Mucosa of descending colon (tissue), 3 donors: Measurements from ENCODE around the gene NFATC1. TPM values are rescaled to one million over a fixed set of nuclear protein-coding genes. Genes with fewer than 3 reads are reported as not detected.
A peak's percentile ranks its signal among the peaks of the same experiment; 100 is the strongest.

Experiments
- ATAC-seq: fragments of 200-7000 bp; cut with Tn5 transposase; one replicate; pipeline ENCODE4 v1.9.1; 2020; ENCODE audit warnings: mild to moderate bottlenecking, moderate library complexity
- DNase-seq, 3 donors: peaks; one replicate each; pipeline ENCODE4 v3.0.0-alpha.2; 2020
- H3K36me3 ChIP-seq: fragments of 200-600 bp; one replicate; pipeline ENCODE4 v1.8.0; 2021; ENCODE audit warnings: low read depth, mild to moderate bottlenecking
- H3K4me1 ChIP-seq: fragments of 200-600 bp; one replicate; pipeline ENCODE4 v1.8.0; 2021; ENCODE audit warnings: low read depth, mild to moderate bottlenecking
- H3K4me3 ChIP-seq: fragments of 200-600 bp; one replicate; pipeline ENCODE4 v1.8.0; 2021; ENCODE audit warnings: mild to moderate bottlenecking
- H3K9me3 ChIP-seq: fragments of 200-600 bp; one replicate; pipeline ENCODE4 v1.8.0; 2021; ENCODE audit warnings: mild to moderate bottlenecking
- intact Hi-C, 2 donors: fragments of 100-400 bp; cut with DNase I in 1 of 2; cut with micrococcal nuclease in 1 of 2; formaldehyde crosslinking; loops; one replicate each; pipeline versions ENCODE4 v1.11.0 to v1.11.1; 2022; cut with DNase I, micrococcal nuclease
- total RNA-seq, 3 donors: library from RNA; stranded (reverse); fragmentation: NEBNext Ultra II Directional in 2 of 3; extraction: Animal tissue kit (Norgen Biotek cat#: 25700) in 2 of 3; gene quantifications; one replicate each; pipeline versions ENCODE4 v1.2.1 to v1.2.4, GENCODE V29; 2021 to 2023
- TF ChIP-seq, protein P1 (sequence below): fragments of 200-600 bp; IDR thresholded peaks from one replicate; pipeline ENCODE4 v1.8.0; 2022; ENCODE audit warnings: antibody characterized with exemption, mild to moderate bottlenecking
- donor health status: DM: no; HTN: no; CAD: no; lungs with moderate emphysema.
- donor health status: DM: no; HTN: no; CAD: no.
- donor health status: DM: no; HTN: yes; CAD: no.

The NFATC1 gene
- total RNA-seq, 3 donors from 2014 or later, result 2.9 to 12.9 (median 4.6) TPM

DNA sequence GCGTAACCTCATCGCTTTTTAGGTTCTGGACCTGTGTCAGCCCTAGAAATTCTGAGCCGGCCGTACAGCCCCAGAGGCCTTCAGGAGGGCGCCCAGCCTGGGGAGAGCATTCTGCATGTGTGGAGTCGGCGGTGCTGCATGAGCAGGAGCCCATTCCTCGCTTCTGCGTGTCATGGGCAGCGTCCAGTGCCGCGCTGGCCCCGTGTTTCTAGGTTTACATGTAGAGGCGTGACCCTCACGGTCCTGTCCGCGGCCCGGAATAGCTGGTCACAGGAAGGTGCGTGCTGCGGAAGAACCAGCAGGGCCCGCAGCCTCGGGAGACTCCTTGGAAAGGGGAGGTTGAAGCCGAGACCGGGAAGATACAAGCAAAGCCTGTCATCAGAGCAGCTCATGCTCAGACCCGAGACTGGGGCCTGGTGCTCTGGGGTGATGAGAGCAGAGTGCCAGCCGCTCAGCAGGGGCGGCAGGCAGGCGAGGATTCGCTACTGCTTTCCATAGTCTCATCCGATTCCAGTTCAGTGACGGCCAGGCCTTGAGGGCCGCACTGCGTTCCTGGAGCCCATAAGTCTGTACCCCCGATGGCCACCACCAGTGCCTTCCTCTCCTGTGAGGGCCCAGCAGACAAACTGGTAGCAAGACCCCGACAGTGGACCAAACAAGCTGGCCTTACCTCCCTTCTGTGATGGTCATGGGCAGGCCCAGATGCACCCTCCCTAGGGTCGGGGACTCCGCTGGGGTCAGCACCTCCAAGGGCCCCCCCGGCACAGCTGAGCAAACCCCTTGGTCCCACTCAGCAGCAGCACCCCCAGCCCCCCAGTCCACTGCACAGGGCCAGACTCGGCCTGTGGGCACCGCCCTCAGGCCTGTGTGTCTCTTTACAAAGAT is 15.6 kb upstream of the NFATC1 start:
- ATAC-seq, result peak; percentile 1
- intact Hi-C loops, result loop anchor here (5.0 kb wide), 2 partner anchors 147 to 262 kb away; no protein-coding TSS in a partner anchor
- no peak overlapping the region for H3K4me3 ChIP-seq
- DNase-seq, result no peak
- no peaks in the 10 kb centered on the region for H3K4me1 ChIP-seq
- no peaks in the 10 kb centered on the region for H3K9me3 ChIP-seq
- H3K36me3 ChIP-seq, result no peaks in the 10 kb centered on the region
- TF ChIP-seq, protein P1, sequence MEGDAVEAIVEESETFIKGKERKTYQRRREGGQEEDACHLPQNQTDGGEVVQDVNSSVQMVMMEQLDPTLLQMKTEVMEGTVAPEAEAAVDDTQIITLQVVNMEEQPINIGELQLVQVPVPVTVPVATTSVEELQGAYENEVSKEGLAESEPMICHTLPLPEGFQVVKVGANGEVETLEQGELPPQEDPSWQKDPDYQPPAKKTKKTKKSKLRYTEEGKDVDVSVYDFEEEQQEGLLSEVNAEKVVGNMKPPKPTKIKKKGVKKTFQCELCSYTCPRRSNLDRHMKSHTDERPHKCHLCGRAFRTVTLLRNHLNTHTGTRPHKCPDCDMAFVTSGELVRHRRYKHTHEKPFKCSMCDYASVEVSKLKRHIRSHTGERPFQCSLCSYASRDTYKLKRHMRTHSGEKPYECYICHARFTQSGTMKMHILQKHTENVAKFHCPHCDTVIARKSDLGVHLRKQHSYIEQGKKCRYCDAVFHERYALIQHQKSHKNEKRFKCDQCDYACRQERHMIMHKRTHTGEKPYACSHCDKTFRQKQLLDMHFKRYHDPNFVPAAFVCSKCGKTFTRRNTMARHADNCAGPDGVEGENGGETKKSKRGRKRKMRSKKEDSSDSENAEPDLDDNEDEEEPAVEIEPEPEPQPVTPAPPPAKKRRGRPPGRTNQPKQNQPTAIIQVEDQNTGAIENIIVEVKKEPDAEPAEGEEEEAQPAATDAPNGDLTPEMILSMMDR, result no peak

DNA sequence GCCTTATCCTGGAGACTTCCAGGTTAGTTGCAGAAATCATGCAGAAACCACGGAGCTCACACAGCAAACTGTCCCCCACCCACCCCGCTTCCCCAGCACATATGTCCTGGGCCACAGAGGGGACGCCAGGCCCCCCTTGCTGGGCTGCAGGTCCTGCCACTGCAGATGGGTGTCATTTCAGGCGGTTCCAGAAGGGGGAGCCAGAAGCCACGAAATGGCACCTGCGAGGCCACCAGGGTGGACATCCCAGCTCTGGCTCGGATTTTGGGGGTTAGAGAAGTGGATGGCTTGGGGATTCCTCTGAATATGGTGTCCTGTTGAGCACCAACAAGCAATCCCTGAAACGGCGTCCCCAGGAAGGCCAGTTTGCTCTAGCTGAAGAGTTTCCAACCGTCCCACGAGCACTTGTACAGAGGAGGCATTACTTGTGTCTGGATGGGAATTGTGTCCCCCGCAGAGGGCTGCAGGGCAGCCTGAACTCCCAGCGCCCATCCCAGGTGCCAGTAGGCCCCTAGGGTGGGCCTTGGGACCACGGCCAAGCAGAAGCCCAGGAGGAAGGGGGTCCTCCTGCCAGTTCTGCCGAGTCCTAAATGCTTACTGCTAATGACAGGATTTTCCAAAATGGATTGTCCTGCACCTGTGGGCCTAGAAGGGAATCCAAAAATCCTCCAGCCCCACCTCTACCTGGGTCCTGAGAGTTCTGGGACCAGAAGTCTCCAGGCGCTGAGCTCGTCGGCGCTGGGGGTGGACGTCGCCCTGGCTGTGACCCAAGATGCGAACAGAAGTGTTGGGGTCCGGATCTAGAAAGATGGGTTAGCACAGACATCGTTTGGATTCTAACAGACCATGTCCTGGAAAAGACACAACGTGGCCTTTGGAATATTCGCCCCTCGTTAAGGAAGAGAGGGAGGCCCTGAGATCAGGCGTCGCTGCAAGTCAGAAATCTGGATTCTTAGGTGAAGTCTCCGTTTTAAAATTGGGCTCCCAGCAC is 14.6 kb upstream of the NFATC1 start:
- intact Hi-C loops, result loop anchor here (5.0 kb wide), 2 partner anchors 146 to 261 kb away; no protein-coding TSS in a partner anchor
- Histone ChIP-seq H3K36me3 (no peaks in the 10 kb centered on the region), H3K4me3 (no peak overlapping the region), H3K4me1 (no peaks in the 10 kb centered on the region), H3K9me3 (no peaks in the 10 kb centered on the region)
- ATAC-seq (peak; percentile 59), DNase-seq (peak in 2 of 3 donors; percentile 77 to 82)
- TF ChIP-seq, protein P1, result peak; percentile 62

DNA sequence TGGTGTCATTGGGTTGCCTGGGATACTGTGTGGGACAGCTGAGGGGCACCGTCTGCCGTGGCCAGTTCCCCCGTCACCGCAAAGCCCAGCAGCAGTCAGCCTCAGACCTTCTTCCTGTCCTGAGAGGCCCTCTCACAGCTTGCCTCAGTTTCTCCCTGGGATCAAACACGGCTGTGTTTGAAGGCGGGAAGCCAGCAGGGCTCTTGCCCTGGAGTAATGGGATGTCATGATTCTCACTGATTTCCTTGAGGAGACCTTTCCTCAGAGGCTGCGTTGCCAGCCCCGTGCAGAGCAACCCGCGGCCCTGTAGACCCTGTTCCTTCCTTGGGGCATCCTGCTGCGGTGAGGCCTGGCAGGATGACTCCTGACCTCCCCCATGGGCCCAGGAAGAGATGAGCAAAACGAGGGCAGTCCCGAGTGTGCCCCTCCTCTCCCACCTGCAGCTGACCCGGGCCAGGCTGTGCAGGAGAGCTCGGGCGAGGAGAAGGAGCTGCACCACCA is 13.9 kb upstream of the NFATC1 start:
- ATAC-seq, result no peak
- Histone ChIP-seq H3K9me3 (no peaks in the 10 kb centered on the region), H3K4me3 (no peak overlapping the region), H3K4me1 (no peaks in the 10 kb centered on the region), H3K36me3 (no peaks in the 10 kb centered on the region)
- DNase-seq, result no peak
- intact Hi-C loops, result loop anchor here (5.0 kb wide), 2 partner anchors 145 to 260 kb away; no protein-coding TSS in a partner anchor
- TF ChIP-seq, protein P1, result no peak

DNA sequence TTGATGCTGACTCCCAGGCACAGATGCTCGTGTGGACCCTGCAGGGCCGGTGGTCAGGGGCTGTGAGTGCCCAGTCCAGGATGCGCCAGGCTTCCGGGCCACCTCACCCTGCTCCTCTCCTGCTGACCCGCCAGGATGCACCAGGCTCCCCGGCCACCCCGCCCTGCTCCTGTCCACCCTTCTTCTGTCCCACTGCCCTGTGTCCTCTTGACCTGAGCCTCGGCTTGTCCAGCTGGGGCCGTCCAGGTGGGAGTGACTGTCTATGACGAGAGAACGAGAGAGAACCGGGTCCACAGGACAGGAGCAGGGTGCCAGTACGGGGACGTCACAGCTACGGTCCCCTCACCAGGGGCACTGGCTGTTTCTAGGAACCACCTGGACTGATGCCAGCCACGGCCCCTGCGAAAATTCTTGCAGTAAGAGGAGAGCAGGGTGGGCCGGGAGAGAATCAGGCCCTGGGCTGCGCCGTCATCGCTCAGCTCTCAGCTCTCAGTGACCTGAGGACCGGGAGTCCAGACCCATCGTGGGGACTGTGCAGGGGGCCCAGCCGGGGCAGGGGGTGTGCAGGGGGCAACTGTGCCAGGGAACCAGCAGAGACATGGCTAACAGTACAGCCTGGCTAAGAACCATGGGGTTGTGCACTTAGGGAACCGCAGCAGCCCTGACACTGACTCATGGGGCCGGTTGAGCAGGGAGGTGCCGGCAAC is 12.9 kb upstream of the NFATC1 start:
- intact Hi-C loops, result loop anchor here (5.0 kb wide), 2 partner anchors 144 to 259 kb away; no protein-coding TSS in a partner anchor
- Histone ChIP-seq H3K4me3 (no peak overlapping the region), H3K36me3 (no peaks in the 10 kb centered on the region), H3K4me1 (no peaks in the 10 kb centered on the region), H3K9me3 (no peaks in the 10 kb centered on the region)
- no peak for ATAC-seq
- TF ChIP-seq, protein P1, result no peak
- no peak for DNase-seq
